ENCODE measurements around the gene CCDC7. TPM values are rescaled to one million over a fixed set of nuclear protein-coding genes. Genes with fewer than 3 reads are reported as not detected.

The CCDC7 gene
- total RNA-seq, 2 donors from 2014 or later = 60.4 to 73.0 TPM

- peaks cover 20% of the 10 kb centered on the region for H3K36me3 Mint-ChIP-seq (ENCODE audit: low read depth)
- DNase-seq = no peak
- H3K27me3 Mint-ChIP-seq = no peaks in the 10 kb centered on the region
- peak overlapping the region; percentile 92 for H3K27ac Mint-ChIP-seq
- ATAC-seq = peak; percentile 42
- peaks cover 25% of the 10 kb centered on the region for H3K4me1 Mint-ChIP-seq
- H3K9me3 ChIP-seq (ENCODE audit: control insufficient read depth, low read length, poor library complexity, severe bottlenecking) = peaks cover 5% of the 10 kb centered on the region
- peak overlapping the region; percentile 52 for H3K4me3 Mint-ChIP-seq
Observed at GRCh38 chr10:32923849-32924248, 477.9 kb downstream of the CCDC7 start.

Other genes with a start within 250 kb of the CCDC7 start
- 100 to 1,000 TPM; 178 to 189 TPM for gene EPC1, start 99.0 kb upstream of the CCDC7 start, total RNA-seq